Activated T-cell treated with anti-CD3 and anti-CD28 coated beads, Interleukin-2, amount 50 U/mL, for 72 hours (primary cell): ENCODE measurements around the gene MROH9. TPM values are rescaled to one million over a fixed set of nuclear protein-coding genes. Genes with fewer than 3 reads are reported as not detected.

Experiments
- ATAC-seq, 2 donors: fragments of 150-1000 bp; cut with Tn5 transposase; replicated peaks in 1 of 2; 2 replicates each; pipeline ENCODE4 v1.10.0; 2021; ENCODE audit warnings: moderate library complexity in 2 of 2, mild to moderate bottlenecking in 1 of 2
- DNase-seq, 2 donors: peaks; one replicate each; pipeline ENCODE4 v3.0.0; 2021 to 2022; ENCODE audit warnings: mixed read lengths in 1 of 2
- H3K27ac Mint-ChIP-seq: one replicate; pipeline ENCODE4 v1.8.0; 2022; ENCODE audit warnings: mild to moderate bottlenecking, moderate library complexity, mixed read lengths
- H3K27me3 Mint-ChIP-seq: one replicate; pipeline ENCODE4 v1.8.0; 2022; ENCODE audit warnings: low read depth, mixed read lengths
- H3K36me3 Mint-ChIP-seq, 2 donors: one replicate each; pipeline ENCODE4 v1.8.0; 2022; ENCODE audit warnings: mixed read lengths in 2 of 2, mild to moderate bottlenecking in 1 of 2; ENCODE audit not compliant: insufficient read depth in 2 of 2
- H3K4me1 Mint-ChIP-seq: one replicate; pipeline ENCODE4 v1.8.0; 2022; ENCODE audit warnings: low read depth, mixed read lengths
- H3K4me3 Mint-ChIP-seq, 2 donors: one replicate each; pipeline ENCODE4 v1.8.0; 2022; ENCODE audit warnings: mild to moderate bottlenecking in 2 of 2, mixed read lengths in 2 of 2, moderate library complexity in 2 of 2
- H3K9me3 Mint-ChIP-seq, 2 donors: one replicate each; pipeline ENCODE4 v1.8.0; 2022; ENCODE audit warnings: mixed read lengths in 2 of 2
- total RNA-seq, 2 donors: library from RNA; stranded (reverse); gene quantifications; one replicate each; pipeline ENCODE4 v1.2.3, GENCODE V29; 2022

MROH9 gene
- total RNA-seq, 2 donors from 2014 or later: not detected

DNA sequence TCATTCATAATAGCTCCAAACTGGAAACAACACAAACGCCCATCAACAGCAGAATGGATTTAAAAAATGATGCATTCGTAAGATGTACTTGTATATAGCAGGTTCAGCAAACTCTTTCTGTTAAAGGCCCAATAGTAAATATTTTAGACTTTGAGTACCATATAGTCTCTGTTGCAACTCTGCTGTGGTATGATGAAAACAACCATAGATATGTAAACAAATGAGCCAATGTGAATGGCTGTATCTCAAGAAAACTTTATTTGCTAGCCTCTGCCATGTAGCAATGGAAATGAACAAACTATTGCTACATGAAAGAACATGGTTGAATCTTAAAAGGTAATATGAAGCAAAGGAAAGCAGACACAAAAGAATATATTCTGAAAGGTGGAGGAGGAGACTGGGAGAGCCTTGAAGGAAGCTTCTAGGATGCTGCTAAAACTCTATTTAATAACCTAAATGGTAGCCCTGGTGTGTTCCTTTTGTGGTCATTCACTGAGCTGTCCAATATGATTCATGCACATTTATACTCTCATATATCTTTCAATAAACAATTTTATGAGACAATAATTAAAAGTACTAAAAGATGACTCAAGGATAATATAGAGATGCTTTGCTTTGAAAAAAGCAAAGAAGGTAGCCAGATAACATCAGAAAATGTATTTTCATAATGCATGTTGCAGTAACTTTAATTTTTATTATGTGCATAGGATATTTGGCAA is 126.2 kb downstream of the MROH9 start:
- Mint-ChIP-seq H3K4me1 (no peaks in the 10 kb centered on the region), H3K4me3 (no peak overlapping the region), H3K27ac (no peak overlapping the region), H3K36me3 (no peaks in the 10 kb centered on the region), H3K27me3 (no peaks in the 10 kb centered on the region), H3K9me3 (peaks cover 2 to 8% of the 10 kb centered on the region in 2 donors)
- DNase-seq (no peak), ATAC-seq (no peak)

DNA sequence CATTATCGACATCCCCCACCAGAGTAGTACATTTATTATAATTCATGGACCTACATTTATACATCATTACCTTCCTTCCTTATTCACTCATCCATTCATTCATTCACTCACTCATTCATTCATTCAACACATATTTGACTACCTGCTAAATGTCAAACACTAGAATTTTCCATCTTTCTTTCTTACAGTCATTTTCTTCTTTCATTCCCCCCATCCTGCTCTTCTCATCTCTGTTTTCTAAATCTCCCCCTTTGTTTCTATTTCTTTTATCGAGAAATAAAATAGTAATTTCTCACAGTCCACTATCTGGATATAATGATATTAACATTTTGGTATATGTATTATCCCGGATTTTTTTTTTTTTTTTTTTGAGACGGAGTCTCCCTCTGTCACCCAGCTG is 127.6 kb downstream of the MROH9 start:
- Mint-ChIP-seq H3K27ac (no peak overlapping the region), H3K27me3 (peaks cover 6% of the 10 kb centered on the region), H3K36me3 (no peaks in the 10 kb centered on the region), H3K4me1 (no peaks in the 10 kb centered on the region), H3K9me3 (peaks cover 0 to 1% of the 10 kb centered on the region in 2 donors), H3K4me3 (no peak overlapping the region)
- DNase-seq (no peak), ATAC-seq (no peak)

DNA sequence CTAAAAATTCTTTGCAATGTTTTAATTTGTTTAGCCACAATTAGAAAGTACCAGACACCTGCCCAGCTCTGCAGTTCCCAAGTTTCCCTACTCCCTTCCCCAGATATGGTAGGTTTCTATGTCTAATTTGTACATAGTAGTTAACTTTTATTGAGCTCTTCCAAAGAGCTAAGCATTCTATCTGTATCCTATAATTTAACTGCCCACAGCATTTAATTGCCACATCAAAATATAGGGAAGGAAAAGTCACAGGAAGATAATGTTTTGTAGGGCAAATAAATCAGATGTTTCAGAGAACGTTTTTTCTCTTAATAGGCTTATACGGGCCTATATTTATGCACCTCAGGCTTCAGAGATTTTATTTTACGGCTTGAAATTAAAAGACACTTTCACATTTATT is 139.7 kb downstream of the MROH9 start:
- Mint-ChIP-seq H3K4me1 (no peaks in the 10 kb centered on the region), H3K9me3 (no peaks in the 10 kb centered on the region), H3K4me3 (no peak overlapping the region), H3K27me3 (no peaks in the 10 kb centered on the region), H3K27ac (no peak overlapping the region), H3K36me3 (no peaks in the 10 kb centered on the region)
- DNase-seq (no peak), ATAC-seq (no peak)

GRCh38 chr1:171081314-171081753 is 146.0 kb downstream of the MROH9 start:
- Mint-ChIP-seq H3K4me3 (no peak overlapping the region), H3K27ac (no peak overlapping the region), H3K9me3 (peaks cover 0 to 1% of the 10 kb centered on the region in 2 donors), H3K4me1 (no peaks in the 10 kb centered on the region), H3K36me3 (no peaks in the 10 kb centered on the region), H3K27me3 (no peaks in the 10 kb centered on the region)
- ATAC-seq (no peak), DNase-seq (no peak)

DNA sequence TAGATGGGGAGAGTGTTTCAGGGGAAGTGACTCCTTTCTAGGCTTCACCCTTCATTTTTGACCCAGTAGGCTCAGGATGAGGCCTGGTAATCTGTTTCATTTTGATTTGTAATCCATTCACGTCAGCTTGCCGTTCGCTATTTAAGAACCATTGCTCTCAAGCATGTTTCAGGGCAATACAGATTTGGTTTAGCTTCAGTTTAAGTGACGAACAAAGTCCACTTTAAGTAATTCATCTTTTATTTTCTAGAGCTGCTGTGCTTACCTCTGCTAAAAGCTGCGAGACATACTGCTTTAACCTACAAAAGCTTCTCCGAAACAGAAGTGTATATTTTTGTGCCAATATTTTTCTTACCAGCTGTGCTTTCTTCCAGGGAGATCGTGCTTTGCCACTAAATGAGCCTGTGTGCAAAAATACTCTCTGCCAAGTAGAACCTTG is 146.4 kb downstream of the MROH9 start:
- Mint-ChIP-seq H3K9me3 (peaks cover 0 to 1% of the 10 kb centered on the region in 2 donors), H3K27ac (no peak overlapping the region), H3K4me3 (no peak overlapping the region), H3K36me3 (no peaks in the 10 kb centered on the region), H3K4me1 (no peaks in the 10 kb centered on the region), H3K27me3 (no peaks in the 10 kb centered on the region)
- ATAC-seq: no peak
- no peak for DNase-seq

DNA sequence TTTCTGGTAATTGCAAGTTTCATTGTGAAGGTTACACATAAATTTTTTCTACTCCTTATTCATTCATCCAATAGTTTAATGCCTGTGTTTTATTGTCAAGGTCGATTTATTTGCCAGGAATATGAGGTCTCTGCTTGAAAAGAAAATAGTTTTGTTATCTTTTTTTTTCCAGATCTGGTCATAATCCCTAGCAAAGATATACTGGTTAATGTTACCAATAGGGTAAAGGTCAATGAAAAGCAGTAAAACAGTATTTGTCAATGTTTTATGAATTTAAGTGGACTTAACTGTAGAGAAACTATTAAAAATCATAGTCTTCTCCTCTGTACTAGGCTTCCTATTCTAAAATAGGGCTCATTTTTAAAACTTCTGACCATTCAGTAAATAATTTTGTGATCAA is 147.3 kb downstream of the MROH9 start:
- Mint-ChIP-seq H3K27me3 (no peaks in the 10 kb centered on the region), H3K36me3 (no peaks in the 10 kb centered on the region), H3K27ac (no peak overlapping the region), H3K4me1 (no peaks in the 10 kb centered on the region), H3K9me3 (peaks cover 0 to 1% of the 10 kb centered on the region in 2 donors), H3K4me3 (no peak overlapping the region)
- DNase-seq (no peak), ATAC-seq (no peak)

DNA sequence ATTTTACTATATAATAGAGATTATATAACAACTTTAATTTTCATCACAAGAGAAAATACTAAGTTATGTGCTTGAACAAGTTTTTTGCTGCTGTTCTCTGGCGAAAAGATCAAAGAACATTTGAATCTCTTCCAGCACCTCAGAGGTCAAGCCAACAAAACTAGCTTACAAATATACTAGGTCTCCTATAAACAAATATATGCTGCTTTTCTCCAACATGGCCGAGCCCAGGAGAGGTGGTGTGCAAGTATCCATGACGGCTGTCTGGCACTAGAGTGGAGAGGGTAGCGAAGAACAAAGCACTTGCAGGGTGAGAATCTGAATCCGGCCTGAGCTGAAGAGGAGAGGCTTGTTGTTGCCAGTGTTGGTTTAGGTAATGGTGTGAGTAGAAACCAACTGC is 147.9 kb downstream of the MROH9 start:
- Mint-ChIP-seq H3K27me3 (no peaks in the 10 kb centered on the region), H3K9me3 (peaks cover 0 to 1% of the 10 kb centered on the region in 2 donors), H3K4me3 (no peak overlapping the region), H3K4me1 (no peaks in the 10 kb centered on the region), H3K27ac (no peak overlapping the region), H3K36me3 (no peaks in the 10 kb centered on the region)
- ATAC-seq: no peak
- DNase-seq: no peak

DNA sequence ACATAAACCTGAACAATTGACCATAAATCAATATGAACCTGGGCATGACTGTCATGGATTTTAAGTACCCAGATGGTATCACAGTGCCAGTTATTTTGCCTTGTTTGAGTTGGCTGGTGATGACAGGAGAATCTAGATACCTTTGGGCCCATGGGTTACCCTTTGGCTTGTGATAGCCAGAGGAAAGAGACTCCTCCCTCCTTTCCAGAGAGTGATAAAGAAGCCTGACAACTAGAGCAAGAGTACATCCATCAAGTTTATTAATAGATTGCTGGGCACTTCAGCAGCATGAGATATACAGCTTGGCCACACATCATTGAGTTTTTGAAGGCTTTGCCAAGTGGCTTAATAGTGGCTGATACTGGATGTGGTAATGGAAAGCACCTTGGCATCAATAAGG is 148.8 kb downstream of the MROH9 start:
- Mint-ChIP-seq H3K27me3 (no peaks in the 10 kb centered on the region), H3K4me3 (no peak overlapping the region), H3K4me1 (no peaks in the 10 kb centered on the region), H3K27ac (no peak overlapping the region), H3K36me3 (no peaks in the 10 kb centered on the region), H3K9me3 (peaks cover 0 to 1% of the 10 kb centered on the region in 2 donors)
- no peak for DNase-seq
- ATAC-seq: no peak

GRCh38 chr1:171084870-171085269 is 149.5 kb downstream of the MROH9 start:
- Mint-ChIP-seq H3K9me3 (peaks cover 0 to 1% of the 10 kb centered on the region in 2 donors), H3K36me3 (no peaks in the 10 kb centered on the region), H3K4me3 (no peak overlapping the region), H3K27me3 (no peaks in the 10 kb centered on the region), H3K4me1 (no peaks in the 10 kb centered on the region), H3K27ac (no peak overlapping the region)
- DNase-seq (no peak), ATAC-seq (no peak)

DNA sequence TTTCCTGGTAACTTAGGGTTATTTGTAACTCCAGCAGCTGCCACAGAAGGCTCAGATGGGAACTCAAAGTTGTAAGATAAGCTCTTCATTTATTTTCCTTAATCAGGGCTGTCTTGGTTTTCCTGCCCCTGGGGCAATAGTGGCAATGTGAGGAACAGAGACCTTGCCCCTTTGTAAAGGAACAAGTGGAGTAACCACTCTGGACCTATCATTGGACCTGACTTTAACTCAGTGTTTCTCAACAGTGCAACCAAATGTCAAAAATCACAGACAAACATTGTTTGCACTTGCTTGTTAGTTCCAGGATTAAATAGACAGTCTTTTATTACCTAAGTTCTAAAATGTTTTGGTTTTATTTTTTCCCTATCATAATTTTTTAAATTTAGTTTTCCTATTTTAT is 152.6 kb downstream of the MROH9 start:
- peaks cover 0 to 1% of the 10 kb centered on the region in 2 donors for H3K9me3 Mint-ChIP-seq
- DNase-seq (no peak), ATAC-seq (no peak)
- H3K27me3 Mint-ChIP-seq: no peaks in the 10 kb centered on the region
- no peak overlapping the region for H3K27ac Mint-ChIP-seq
- H3K4me1 Mint-ChIP-seq: no peaks in the 10 kb centered on the region
- H3K4me3 Mint-ChIP-seq: no peak overlapping the region
- no peaks in the 10 kb centered on the region for H3K36me3 Mint-ChIP-seq

GRCh38 chr1:171090604-171091003 is 155.3 kb downstream of the MROH9 start, which contains the start of gene FMO3:
Gene FMO3 (plus strand): TSS chr1:171090905. CDS start chr1:171092659, 1,754 bp downstream.
- Mint-ChIP-seq H3K27ac (no peak within 1 kb of the TSS), H3K4me1 (no peaks in the 10 kb centered on the region), H3K27me3 (no peaks in the 10 kb centered on the region), H3K4me3 (no peak within 1 kb of the TSS), H3K9me3 (no peaks in the 10 kb centered on the region), H3K36me3 (no peaks in the 10 kb centered on the region)
- ATAC-seq (no peak), DNase-seq (no peak)

- peaks cover 0 to 3% of the 10 kb centered on the region in 2 donors for H3K9me3 Mint-ChIP-seq
- no peaks in the 10 kb centered on the region for H3K36me3 Mint-ChIP-seq
- no peak for DNase-seq
- H3K27ac Mint-ChIP-seq: no peak overlapping the region
- no peaks in the 10 kb centered on the region for H3K27me3 Mint-ChIP-seq
- no peak overlapping the region for H3K4me3 Mint-ChIP-seq
- H3K4me1 Mint-ChIP-seq: no peaks in the 10 kb centered on the region
- ATAC-seq: no peak
These were observed 168.5 kb downstream of the MROH9 start for GRCh38 chr1:171103862-171104261.

DNA sequence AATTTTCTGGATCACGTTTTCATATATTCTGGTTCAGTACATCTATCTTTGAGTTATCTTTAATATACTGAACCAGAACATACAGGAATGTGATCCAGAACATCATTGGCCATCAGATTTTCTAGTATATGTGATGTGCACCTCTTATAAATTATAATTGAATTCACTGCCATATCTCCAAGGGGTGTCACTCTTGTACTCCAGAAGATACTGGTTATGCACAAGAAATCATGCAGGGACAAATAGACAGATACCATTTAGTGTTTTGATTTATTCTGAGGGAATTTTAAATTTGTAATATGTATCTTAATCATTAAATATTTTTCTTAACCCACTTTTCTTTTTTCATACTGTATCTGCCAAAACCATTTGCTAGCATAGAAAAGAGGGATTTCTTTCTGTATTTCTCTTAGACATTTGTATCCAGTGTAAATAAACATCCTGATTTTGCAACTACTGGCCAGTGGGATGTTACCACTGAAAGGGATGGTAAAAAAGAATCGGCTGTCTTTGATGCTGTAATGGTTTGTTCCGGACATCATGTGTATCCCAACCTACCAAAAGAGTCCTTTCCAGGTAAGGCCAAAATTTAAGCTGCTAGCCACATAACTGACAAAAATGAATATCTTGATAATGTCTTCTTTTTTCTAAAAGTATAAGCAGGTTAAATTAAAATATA is 172.1 kb downstream of the MROH9 start:
- H3K27ac Mint-ChIP-seq: no peak overlapping the region
- DNase-seq (no peak), ATAC-seq (no peak)
- no peaks in the 10 kb centered on the region for H3K36me3 Mint-ChIP-seq
- H3K27me3 Mint-ChIP-seq: no peaks in the 10 kb centered on the region
- H3K9me3 Mint-ChIP-seq: no peaks in the 10 kb centered on the region
- no peaks in the 10 kb centered on the region for H3K4me1 Mint-ChIP-seq
- no peak overlapping the region for H3K4me3 Mint-ChIP-seq
